Measurements from ENCODE around the gene CCDC14. TPM values are rescaled to one million over a fixed set of nuclear protein-coding genes. Genes with fewer than 3 reads are reported as not detected.

Gene CCDC14
- total and polyA plus RNA-seq, 2 of the 4 experiments (the other 2 are of a cell fraction), result 82.1 to 109 TPM

- no TSS peak for BruUV-seq (replicated peaks)
- in situ Hi-C loops (cut with MboI; ENCODE audit: low sequenced_read_pairs), result no loop called here
- Histone ChIP-seq H3K79me1 (ENCODE audit: low read depth in 1 of 2, low read length in 2 of 2) (peaks cover 7 to 13% of the 10 kb centered on the region in 2 experiments; a peak in 2 of 4 replicates), H2AK5ac (ENCODE audit: low read depth, low read length) (no peak overlapping the region), H4K91ac (ENCODE audit: insufficient read depth, low read depth, low read length) (no peak overlapping the region), H4K8ac (ENCODE audit: low read depth in 2 of 2, low read length in 2 of 2) (no peak overlapping the region), H3K4me2 (ENCODE audit: low read depth, low read length) (no peak overlapping the region), H3K4me1 (ENCODE audit: control insufficient read depth, insufficient read depth, low read length) (peaks cover 2% of the 10 kb centered on the region; the same call in 1 of the 2 replicates), H3K27ac (ENCODE audit: insufficient read depth, low read length) (no peak overlapping the region), H3K4ac (ENCODE audit: low read depth, low read length) (no peak overlapping the region), H3K4me3 (ENCODE audit: insufficient read depth, low read depth, low read length) (no peak overlapping the region), H2BK15ac (ENCODE audit: low read depth, low read length) (no peak overlapping the region), H3K23ac (ENCODE audit: low read depth, low read length) (no peak overlapping the region), H2BK120ac (ENCODE audit: low read depth, low read length) (no peak overlapping the region), H3K9ac (ENCODE audit: low read depth, low read length) (no peak overlapping the region), H3K36me3 (ENCODE audit: control insufficient read depth, insufficient read depth, low read length) (peaks cover 16% of the 10 kb centered on the region), H3K27me3 (ENCODE audit: control insufficient read depth, insufficient read depth, low read length) (no peaks in the 10 kb centered on the region), H3K14ac (replicated peaks; ENCODE audit: low read depth, low read length) (no peak overlapping the region), H2BK5ac (ENCODE audit: low read depth, low read length, poor library complexity, severe bottlenecking) (no peak overlapping the region), H2AK9ac (replicated peaks; ENCODE audit: low read depth, low read length, poor library complexity) (no peak overlapping the region), H2AFZ (replicated peaks; ENCODE audit: low read length, poor library complexity) (no peak overlapping the region), H3K9me1 (ENCODE audit: insufficient read depth, low read length) (no peaks in the 10 kb centered on the region), H3K18ac (ENCODE audit: low read depth, low read length) (no peak overlapping the region), H4K20me1 (ENCODE audit: insufficient read depth, low read length) (no peaks in the 10 kb centered on the region), H2BK20ac (ENCODE audit: low read depth, low read length) (no peak overlapping the region), H3K56ac (ENCODE audit: extremely low read depth, insufficient read depth, low read length) (no peak overlapping the region), H4K5ac (ENCODE audit: low read depth, low read length) (no peak overlapping the region), H3K9me3 (ENCODE audit: control insufficient read depth, insufficient read depth, low read length) (no peaks in the 10 kb centered on the region)
- DNase-seq (no peak), ATAC-seq (ENCODE audit: low read depth) (no peak)
- ChIA-PET POLR2A (ENCODE audit: unreplicated experiment) (no interaction called here), CTCF (interaction anchor here (0.7 kb wide), 1 partner anchor 8 kb away, joined by 3 read pairs; no protein-coding TSS in a partner anchor)
- intact Hi-C loops (cut with micrococcal nuclease), result no loop called here
- dilution Hi-C loops (cut with HindIII; ENCODE audit: low sequenced_read_pairs, unreplicated experiment), result no loop called here
- no peak for TF ChIP-seq RCOR1 (IDR thresholded peaks at IDR 0.05; ENCODE audit: insufficient replicate concordance, low read length)
- TF ChIP-seq MAFK (IDR thresholded peaks at IDR 0.05; ENCODE audit: low read depth, low read length), result no peak
- no peak for TF ChIP-seq ELK1 (IDR thresholded peaks at IDR 0.05; ENCODE audit: borderline replicate concordance, low read depth, low read length)
- no peak for TF ChIP-seq BHLHE40 (IDR thresholded peaks at IDR 0.05; ENCODE audit: low read depth, low read length)
- no peak for TF ChIP-seq FOS (IDR thresholded peaks at IDR 0.05; ENCODE audit: low read depth, low read length)
- no peak for TF ChIP-seq CEBPB (IDR thresholded peaks at IDR 0.05; ENCODE audit: low read depth, low read length)
- no peak for TF ChIP-seq CTCF (conservative IDR thresholded peaks at IDR 0.05; ENCODE audit: low read depth, low read length)
- no peak for TF ChIP-seq RFX5 (IDR thresholded peaks at IDR 0.05; ENCODE audit: low read depth, low read length)
- TF ChIP-seq USF2 (IDR thresholded peaks at IDR 0.05; ENCODE audit: low read depth, low read length), result no peak
- no peak for TF ChIP-seq MAZ (IDR thresholded peaks at IDR 0.05; ENCODE audit: borderline replicate concordance, low read depth, low read length)
- no peak for TF ChIP-seq MXI1 (IDR thresholded peaks at IDR 0.05; ENCODE audit: borderline replicate concordance, low read depth, low read length)
- no peak for TF ChIP-seq POLR2A (IDR thresholded peaks at IDR 0.05; ENCODE audit: low read depth, low read length)
- no peak for TF ChIP-seq NFE2L2 (IDR thresholded peaks at IDR 0.05; ENCODE audit: low read depth, low read length)
- TF ChIP-seq CHD1 (IDR thresholded peaks at IDR 0.05; ENCODE audit: low read depth, low read length), result no peak
- no peak for TF ChIP-seq RAD21 (IDR thresholded peaks at IDR 0.05; ENCODE audit: low read length)
- no CpG with 5 or more reads among the region's 2 CpGs for WGBS, 2 experiments (ENCODE audit: extremely low coverage in 2 of 2, insufficient read length in 1 of 2)
These were observed 26.8 kb downstream of the CCDC14 start for GRCh38 chr3:123934250-123934649.
